Loucy (cell line): ENCODE results near the gene JAG2.

Source experiments
- H2AFZ ChIP-seq: fragments of 200-600 bp; sonication (generic); 2 replicates; pipeline ENCODE4 v1.6.0; 2016; ENCODE audit warnings: antibody characterized with exemption, mild to moderate bottlenecking, low read length, moderate library complexity
- H3F3A ChIP-seq: fragments of 200-600 bp; 2 replicates; pipeline ENCODE4 v1.6.0; 2016; ENCODE audit warnings: antibody characterized with exemption, low read depth, mild to moderate bottlenecking
- H3K27me3 ChIP-seq: fragments of 200-600 bp; sonication (generic); 2 replicates; pipeline ENCODE4 v1.6.1; 2014; ENCODE audit warnings: low read length, mild to moderate bottlenecking; ENCODE audit not compliant: insufficient read depth, poor library complexity, severe bottlenecking
- H3K36me3 ChIP-seq: fragments of 200-600 bp; sonication (generic); 2 replicates; pipeline ENCODE4 v1.6.1; 2016; ENCODE audit warnings: low read length; ENCODE audit not compliant: insufficient read depth
- H3K4me1 ChIP-seq: fragments of 200-600 bp; sonication (generic); 2 replicates; pipeline ENCODE4 v1.5.1; 2014; ENCODE audit warnings: low read length, mild to moderate bottlenecking; ENCODE audit not compliant: insufficient read depth, poor library complexity, severe bottlenecking
- H3K4me2 ChIP-seq: fragments of 200-600 bp; sonication (generic); 2 replicates; pipeline ENCODE4 v1.6.0; 2014; ENCODE audit warnings: antibody characterized with exemption, low read length, low read depth, mild to moderate bottlenecking; ENCODE audit not compliant: poor library complexity, severe bottlenecking
- H3K4me3 ChIP-seq: fragments of 200-600 bp; sonication (generic); 2 replicates; pipeline ENCODE4 v1.5.1; 2014; ENCODE audit warnings: low read length, mild to moderate bottlenecking, mixed read lengths; ENCODE audit not compliant: poor library complexity, severe bottlenecking
- H3K79me2 ChIP-seq: fragments of 200-600 bp; sonication (generic); 2 replicates; pipeline ENCODE4 v1.6.1; 2014; ENCODE audit warnings: low read length; ENCODE audit not compliant: insufficient read depth
- H3K9ac ChIP-seq: fragments of 200-600 bp; sonication (generic); 2 replicates; pipeline ENCODE4 v1.6.0; 2014; ENCODE audit warnings: mild to moderate bottlenecking, low read depth, low read length, moderate library complexity; ENCODE audit not compliant: poor library complexity, severe bottlenecking
- H3K9me2 ChIP-seq: fragments of 200-600 bp; sonication (generic); replicated peaks from 2 replicates; pipeline ENCODE4 v1.6.1; 2016; ENCODE audit warnings: low read depth, low read length, mixed read lengths
- H3K9me3 ChIP-seq: fragments of 200-600 bp; sonication (generic); 2 replicates; pipeline ENCODE4 v1.6.1; 2014; ENCODE audit warnings: mild to moderate bottlenecking, antibody characterized with exemption, low read length, low read depth; ENCODE audit not compliant: insufficient read depth
- H4K20me1 ChIP-seq: fragments of 200-600 bp; sonication (generic); 2 replicates; pipeline ENCODE4 v1.6.0; 2014; ENCODE audit warnings: antibody characterized with exemption, low read length, mild to moderate bottlenecking; ENCODE audit not compliant: insufficient read depth, poor library complexity, severe bottlenecking
- CTCF ChIP-seq: fragments of 200-600 bp; sonication (generic); conservative IDR thresholded peaks from 2 replicates; pipeline ENCODE4 v1.5.1; 2014; ENCODE audit warnings: mild to moderate bottlenecking, antibody characterized with exemption, low read length
- EZH2phosphoT487 ChIP-seq: fragments of 200-600 bp; IDR thresholded peaks from 2 replicates; pipeline ENCODE4 v1.6.1; 2018; ENCODE audit warnings: antibody characterized with exemption, mild to moderate bottlenecking, moderate library complexity, borderline replicate concordance

Gene JAG2

GRCh38 chr14:105215602-105216001 lies 47.0 kb upstream of the JAG2 start:
- no peaks in the 10 kb centered on the region for H3K9me3 ChIP-seq
- no peak overlapping the region for H2AFZ ChIP-seq
- H3K36me3 ChIP-seq: peaks cover 69% of the 10 kb centered on the region; the same call in 1 of the 2 replicates
- no peak overlapping the region for H3K4me2 ChIP-seq
- no peak overlapping the region for H3K4me3 ChIP-seq
- no peak for TF ChIP-seq EZH2phosphoT487
- TF ChIP-seq CTCF: no peak
- H4K20me1 ChIP-seq: no peaks in the 10 kb centered on the region
- H3K4me1 ChIP-seq: no peaks in the 10 kb centered on the region
- no peaks in the 10 kb centered on the region for H3K79me2 ChIP-seq
- H3K27me3 ChIP-seq: no peaks in the 10 kb centered on the region
- no peak overlapping the region for H3K9ac ChIP-seq
- H3F3A ChIP-seq: no peaks in the 10 kb centered on the region
- no peaks in the 10 kb centered on the region for H3K9me2 ChIP-seq

DNA sequence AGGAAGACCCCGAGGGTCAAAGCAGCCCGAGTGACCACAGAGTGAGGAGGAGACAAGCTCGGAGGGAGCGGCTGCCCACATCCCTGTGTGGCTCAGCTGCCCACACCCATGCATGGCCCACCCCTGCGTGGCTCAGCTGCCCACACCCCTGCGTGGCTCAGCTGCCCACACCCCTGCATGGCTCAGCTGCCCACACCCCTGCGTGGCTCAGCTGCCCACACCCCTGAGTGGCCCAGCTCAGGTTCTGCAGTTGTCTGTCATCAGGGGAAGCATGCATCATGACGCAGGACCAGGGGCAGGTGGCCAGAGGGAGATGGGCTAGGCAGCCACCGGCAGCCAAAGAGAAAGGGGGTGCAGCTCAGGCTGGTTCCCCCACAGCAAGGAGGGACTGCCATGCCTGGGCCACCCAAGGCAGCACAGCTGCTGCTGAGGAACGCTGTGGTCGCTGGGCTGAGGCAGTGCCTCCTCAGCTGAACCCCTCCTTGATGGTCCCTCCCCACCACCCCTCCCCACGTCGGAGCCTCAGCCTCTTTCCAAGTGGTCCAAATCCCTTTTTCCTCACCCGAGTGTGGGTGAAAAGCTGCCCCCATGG lies 45.8 kb upstream of the JAG2 start:
- TF ChIP-seq CTCF (no peak), EZH2phosphoT487 (no peak)
- no peaks in the 10 kb centered on the region for H3K79me2 ChIP-seq
- no peak overlapping the region for H2AFZ ChIP-seq
- H3K9me2 ChIP-seq: no peaks in the 10 kb centered on the region
- no peaks in the 10 kb centered on the region for H3K27me3 ChIP-seq
- no peak overlapping the region for H3K4me3 ChIP-seq
- no peaks in the 10 kb centered on the region for H3K9me3 ChIP-seq
- H3F3A ChIP-seq: no peaks in the 10 kb centered on the region
- H3K4me1 ChIP-seq: no peaks in the 10 kb centered on the region
- no peak overlapping the region for H3K9ac ChIP-seq
- H4K20me1 ChIP-seq: no peaks in the 10 kb centered on the region
- peaks cover 66% of the 10 kb centered on the region; the same call in 1 of the 2 replicates for H3K36me3 ChIP-seq
- H3K4me2 ChIP-seq: no peak overlapping the region

GRCh38 chr14:105213361-105213760 lies 44.8 kb upstream of the JAG2 start:
- H3K9me3 ChIP-seq: no peaks in the 10 kb centered on the region

More at GRCh38 chr14:105213361-105213760, 44.8 kb upstream of the JAG2 start:
- H3K4me1 ChIP-seq: no peaks in the 10 kb centered on the region
- H4K20me1 ChIP-seq: no peaks in the 10 kb centered on the region
- H3K4me3 ChIP-seq: no peak overlapping the region
- H3K9me2 ChIP-seq: no peaks in the 10 kb centered on the region
- H3K4me2 ChIP-seq: no peak overlapping the region
- no peak overlapping the region for H2AFZ ChIP-seq
- no peak overlapping the region for H3K9ac ChIP-seq
- TF ChIP-seq EZH2phosphoT487: no peak
- TF ChIP-seq CTCF: no peak
- no peaks in the 10 kb centered on the region for H3F3A ChIP-seq
- no peaks in the 10 kb centered on the region for H3K79me2 ChIP-seq
- H3K27me3 ChIP-seq: no peaks in the 10 kb centered on the region
- peaks cover 62% of the 10 kb centered on the region; the same call in 1 of the 2 replicates for H3K36me3 ChIP-seq
